Caki2 (cell line): Measurements from ENCODE around the gene PCIF1. TPM values are rescaled to one million over a fixed set of nuclear protein-coding genes. Genes with fewer than 3 reads are reported as not detected.

Source experiments
- DNase-seq: peaks from one replicate; pipeline ENCODE4 v3.0.0-alpha.2; 2015; ENCODE audit warnings: low read depth
- in situ Hi-C: cut with HindIII; loops from 2 replicates; pipeline ENCODE4 v1.10.0; 2016; ENCODE audit warnings: low sequenced_read_pairs, low pct_unique_long_range_greater_than_20kb, mixed read lengths
- total RNA-seq: library from RNA; depleted of rRNA; stranded (reverse); fragments of >200 nt; shearing (Covaris generic); gene quantifications from 2 replicates; pipeline ENCODE4 v1.2.3, GENCODE V29; 2014; ENCODE audit warnings: low replicate concordance

Gene PCIF1
- total RNA-seq, 1 experiment from 2014 or later, result 14.2 TPM

DNA sequence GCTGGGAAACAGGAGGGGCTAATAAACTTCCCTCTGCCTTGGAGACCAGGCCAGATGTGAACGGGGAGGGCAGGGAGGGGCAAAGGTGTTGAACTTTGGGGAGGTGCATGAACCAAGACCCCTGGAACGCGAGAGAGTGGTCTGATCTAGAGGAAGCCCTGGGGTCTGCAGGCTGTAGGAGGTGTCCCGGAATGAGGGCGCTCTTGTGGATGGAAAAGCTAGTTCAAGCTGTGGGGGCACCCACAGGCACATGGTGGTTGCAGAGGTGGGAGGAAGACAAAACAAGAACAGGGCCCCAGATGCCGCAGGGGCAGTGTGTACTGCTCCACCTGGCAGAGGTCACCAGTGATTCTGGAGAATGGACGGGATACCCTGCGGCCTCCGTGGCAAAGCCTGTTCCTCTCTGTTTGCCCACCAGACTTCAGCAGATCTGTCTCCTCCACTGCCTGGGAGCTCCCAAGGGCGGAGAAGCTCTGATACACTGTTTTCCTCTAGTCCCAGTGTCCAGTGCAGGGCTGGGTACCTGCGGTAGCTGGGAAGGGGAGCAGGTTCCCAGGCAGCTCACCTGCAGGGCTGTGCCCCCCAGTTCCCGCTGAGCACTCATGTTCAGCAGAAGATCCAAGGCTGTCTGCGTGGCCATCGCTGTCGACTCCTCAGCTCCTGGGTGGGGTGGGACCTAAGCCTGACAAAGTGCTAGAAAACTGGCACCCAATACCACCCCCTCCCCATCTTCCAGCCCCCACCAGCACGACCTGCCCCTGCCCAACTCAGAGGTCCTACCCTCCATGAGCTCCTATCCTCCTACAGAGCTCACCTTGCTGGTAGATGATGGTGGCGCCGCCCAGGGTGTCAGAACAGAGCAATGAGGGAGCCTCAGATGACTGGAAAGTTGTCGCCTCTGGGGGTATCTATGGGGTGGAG lies 22.8 kb downstream of the PCIF1 start:
- DNase-seq, result no peak
- in situ Hi-C loops, result no loop called here

DNA sequence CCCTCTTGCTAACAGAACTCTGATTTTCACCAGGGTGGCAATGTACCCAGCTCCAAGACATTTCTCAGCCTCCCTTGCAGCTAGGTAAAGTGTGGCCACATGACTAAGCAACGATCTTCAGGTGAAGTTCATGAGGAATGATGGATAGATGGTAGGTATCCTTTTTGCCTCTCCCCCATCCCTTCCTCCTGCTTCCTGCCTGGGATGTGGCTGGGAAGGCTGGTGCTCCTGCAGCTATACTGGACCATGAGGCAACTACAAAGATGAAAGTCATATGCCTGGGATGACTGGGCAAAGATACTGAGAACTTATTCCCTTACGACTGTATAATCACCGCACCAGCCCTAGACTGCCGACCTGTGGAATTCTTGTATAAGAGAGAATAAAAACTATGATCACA lies 24.1 kb downstream of the PCIF1 start:
- in situ Hi-C loops, result no loop called here
- no peak for DNase-seq

- DNase-seq, result no peak
- in situ Hi-C loops, result no loop called here
Observed at GRCh38 chr20:45959126-45959525, 24.6 kb downstream of the PCIF1 start.

- no peak for DNase-seq
- in situ Hi-C loops, result no loop called here
Observed at GRCh38 chr20:45959956-45960630, 25.6 kb downstream of the PCIF1 start.

DNA sequence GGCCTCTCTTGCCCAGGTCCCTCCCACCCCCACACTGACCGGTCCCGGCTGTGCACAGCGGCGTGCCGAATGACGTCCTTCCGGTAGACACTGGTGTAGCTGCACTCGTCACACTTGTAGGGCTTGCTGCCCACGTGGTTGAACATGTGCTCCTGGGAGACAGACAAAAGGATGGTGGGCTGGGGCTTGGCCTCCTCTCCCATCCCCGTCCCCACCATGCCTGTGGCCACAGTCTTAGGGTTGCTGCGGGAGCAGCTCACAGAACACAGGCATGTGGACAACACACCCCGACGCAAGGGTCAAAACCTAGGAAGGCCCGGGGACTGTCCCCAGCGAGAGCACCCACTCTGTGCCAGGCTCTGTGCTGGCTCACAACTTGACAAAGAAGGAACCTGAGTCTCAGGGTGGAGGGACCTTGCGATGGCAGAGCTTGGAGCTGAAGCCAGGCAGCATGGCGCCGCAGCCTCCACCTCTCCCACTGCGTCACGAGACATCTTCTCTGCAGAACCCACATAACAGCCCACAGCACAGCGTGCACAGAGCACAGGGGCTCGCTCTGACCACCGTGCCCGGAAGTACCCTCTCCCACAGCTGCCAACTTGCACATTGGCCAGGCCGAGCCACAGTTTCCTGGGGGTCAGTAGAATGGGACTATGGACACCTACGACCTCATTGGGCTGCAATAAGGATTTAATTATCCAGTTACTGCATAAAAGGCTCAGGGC lies 27.7 kb downstream of the PCIF1 start:
- DNase-seq, result no peak
- in situ Hi-C loops, result no loop called here

DNA sequence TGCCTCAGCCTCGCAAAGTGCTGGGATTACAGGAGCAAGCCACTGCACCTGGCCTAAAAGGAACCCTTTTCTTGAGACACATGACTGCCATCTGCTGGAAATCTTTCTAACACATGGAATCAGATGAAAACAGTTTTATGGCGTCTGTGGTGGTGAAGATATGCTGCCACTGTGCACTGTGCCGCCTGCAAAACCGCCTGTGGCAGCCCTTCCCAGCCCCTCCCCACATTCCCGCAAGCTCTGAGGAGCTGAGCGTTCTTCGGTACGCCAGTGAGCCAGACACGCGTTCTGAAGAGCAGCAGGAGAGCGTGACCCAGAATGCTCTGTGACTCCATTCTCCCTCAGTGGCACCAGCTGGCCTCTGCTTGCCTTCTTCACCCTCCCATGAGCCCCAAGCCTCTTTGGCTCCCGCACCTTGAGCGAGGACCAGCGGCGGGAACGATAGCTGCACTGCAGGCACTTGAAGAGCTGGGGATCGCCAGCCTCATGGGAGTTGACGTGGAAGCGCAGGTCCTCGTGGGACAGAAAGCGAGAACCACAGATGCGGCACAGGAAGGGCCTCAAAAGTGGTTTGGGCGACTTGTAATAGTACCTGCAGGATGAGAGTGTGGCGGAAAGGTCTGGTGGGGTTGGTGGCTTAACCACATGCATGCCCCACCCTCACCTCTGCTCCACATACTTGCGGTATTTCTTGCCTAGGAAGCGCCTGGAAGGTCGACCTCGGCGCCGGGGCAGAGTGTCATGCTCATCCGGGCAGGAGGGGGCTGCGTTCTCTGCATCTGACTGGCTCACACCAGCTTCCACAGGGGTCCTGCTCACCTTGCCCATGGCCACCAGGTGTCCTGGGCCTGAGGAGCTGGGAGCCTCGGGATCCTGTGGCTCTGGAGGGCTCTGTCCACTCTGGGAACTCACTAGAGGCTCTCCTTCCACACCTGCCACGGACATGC lies 28.8 kb downstream of the PCIF1 start:
- in situ Hi-C loops, result no loop called here
- DNase-seq, result peak; percentile 52

DNA sequence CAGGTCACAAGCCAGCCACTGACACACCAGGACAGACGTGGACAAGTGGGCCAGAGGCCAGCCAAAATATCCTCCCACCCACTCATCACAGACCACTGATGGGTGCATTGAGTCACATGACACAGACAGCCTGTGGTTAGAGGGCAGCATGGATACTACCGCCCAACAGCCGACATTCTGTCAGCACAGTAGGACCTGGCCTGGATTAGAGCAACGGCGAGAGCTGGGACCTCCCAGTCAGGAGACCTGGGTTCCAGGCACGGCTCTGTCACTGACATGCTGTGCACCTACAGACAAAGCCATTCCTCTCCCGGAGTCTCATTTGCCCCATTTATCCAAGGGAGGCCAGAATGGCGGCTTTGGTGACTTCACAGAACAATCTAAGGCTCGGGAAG lies 29.5 kb downstream of the PCIF1 start:
- in situ Hi-C loops, result no loop called here
- no peak for DNase-seq

DNA sequence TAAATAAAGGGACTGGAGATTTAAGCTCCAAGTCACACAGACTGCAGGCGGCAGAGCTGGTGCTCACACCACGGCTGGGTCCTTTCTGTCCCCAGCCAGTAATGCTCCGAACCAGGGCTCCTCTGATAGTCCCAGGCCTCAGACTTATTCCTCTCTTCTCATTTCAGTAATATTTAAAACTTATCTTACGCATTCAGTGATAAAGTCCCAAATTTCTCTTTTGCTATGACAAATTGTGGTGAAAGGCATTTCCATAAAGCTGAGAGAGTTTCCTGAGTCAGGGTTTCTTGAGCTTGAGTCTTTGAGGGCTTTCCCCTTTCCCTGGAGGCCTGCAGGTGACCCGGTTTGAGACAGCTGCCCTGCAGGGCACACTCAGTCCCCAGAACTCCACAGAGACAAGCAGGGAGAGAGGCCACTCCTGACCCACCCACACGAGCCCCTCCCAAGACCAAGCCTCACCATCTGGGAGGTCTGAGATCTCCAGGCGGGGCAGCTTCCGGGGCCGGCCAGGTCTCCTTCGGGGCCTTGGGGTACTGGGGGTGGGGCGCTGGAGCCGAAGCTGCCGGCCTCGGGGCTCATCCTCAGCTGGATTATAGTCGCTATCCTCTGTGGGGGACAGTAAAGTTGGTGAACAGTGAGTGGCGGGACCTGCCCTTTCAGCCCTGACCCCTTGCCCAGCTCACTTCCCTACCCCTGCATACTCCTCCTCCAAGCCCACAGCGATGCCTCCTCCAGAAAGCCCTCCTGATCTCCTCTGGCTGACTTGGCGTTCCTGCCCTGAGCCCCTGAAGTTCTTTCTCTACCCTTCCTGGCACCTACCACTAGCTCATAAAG lies 30.9 kb downstream of the PCIF1 start:
- no peak for DNase-seq
- in situ Hi-C loops, result no loop called here

- no peak for DNase-seq
- in situ Hi-C loops, result no loop called here
Observed at GRCh38 chr20:45967551-45968080, 33.1 kb downstream of the PCIF1 start.

GRCh38 chr20:45968081-45968671 lies 33.7 kb downstream of the PCIF1 start:
- in situ Hi-C loops, result no loop called here
- DNase-seq, result no peak

DNA sequence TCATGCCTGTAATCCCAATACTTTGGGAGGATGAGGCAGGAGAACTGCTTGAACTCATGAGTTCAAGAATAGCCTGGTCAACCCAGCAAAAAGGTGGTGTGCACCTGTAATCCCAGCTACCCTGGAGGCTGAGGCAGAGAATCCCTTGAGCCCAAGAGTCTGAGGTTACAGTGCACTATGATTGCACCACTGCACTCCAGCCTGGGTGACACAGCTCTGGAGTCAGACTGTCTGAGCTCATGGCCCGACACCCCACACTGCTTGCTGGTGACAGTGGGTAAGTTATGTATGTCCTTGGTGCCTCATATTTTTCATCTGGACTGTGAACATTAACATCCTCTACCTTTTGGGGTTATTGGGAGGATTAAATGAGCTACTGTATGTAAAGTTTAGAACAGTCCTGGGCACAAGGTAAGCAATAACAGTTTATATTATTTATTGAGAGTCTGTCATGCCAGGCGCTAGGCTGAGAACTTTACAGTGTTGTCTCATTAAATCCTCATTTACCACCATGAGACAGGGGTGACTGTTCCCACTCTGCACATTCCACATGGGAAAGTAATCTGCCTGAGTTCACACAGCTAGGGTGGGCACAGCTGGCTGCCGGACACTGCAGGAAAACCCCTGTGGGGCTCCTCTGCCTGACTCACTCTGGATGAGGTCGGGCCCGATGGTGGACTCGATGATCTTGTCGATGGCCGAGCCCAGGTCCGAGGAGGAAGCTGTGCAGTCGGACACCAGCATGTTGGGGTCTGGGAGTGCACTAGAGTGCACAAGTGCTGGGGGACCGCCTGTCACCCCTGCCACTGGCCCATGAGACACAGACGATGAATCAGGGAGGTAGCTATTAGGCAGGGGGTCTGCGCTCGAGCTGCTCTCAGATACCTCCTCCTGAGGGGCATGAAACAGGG lies 34.6 kb downstream of the PCIF1 start:
- DNase-seq, result no peak
- in situ Hi-C loops, result no loop called here

DNA sequence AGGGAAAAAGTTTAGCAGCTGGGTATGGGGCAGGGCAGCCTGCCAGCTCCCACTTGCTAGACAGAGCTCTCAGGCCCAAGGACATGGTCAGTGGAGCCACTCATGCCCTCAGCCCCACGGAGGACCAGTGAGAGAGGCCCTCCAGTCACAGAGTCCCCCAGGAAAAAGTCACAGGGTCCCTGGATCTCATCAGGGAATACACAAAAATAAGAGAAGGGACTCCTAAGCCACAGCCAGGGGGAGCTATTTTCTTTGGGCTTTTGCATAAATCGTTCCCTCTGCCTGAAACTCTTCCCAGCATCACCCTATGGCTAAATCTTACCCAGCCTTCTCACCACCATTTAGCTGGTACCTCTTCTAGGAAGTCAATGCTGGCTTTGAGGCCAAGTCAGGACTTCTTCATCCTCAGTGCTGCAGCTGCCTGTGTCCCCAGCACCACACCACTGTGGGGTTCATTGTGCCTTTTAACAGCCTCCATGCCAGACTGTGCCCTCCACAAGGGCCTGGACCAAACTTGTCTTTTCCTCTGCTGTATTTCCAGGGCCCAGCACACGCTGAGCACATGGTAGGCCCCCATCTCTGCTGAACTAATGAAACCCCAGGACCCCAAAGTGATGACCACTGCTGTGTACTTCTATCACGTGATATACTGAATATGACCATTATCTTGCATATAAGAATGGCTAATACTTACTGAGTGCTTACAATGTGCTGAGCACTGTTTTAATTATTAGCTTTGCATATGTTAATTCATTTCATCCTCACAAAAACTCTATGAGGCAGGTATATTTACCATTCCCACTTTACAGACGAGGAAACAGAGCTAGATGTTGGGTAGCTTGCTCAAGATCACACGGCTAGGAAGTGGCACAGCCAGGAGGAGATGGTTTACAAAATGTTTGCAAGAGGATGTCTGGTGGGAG lies 35.5 kb downstream of the PCIF1 start:
- DNase-seq, result peak; percentile 55

GRCh38 chr20:45970646-45971424 lies 36.4 kb downstream of the PCIF1 start:
- in situ Hi-C loops, result no loop called here
- DNase-seq, result no peak

More for the DNA sequence above, 35.5 kb downstream of the PCIF1 start:
- in situ Hi-C loops, result no loop called here

GRCh38 chr20:45971425-45971674 lies 36.9 kb downstream of the PCIF1 start:
- no peak for DNase-seq
- in situ Hi-C loops, result no loop called here
